K562 (cell line): ENCODE measurements around the gene TNP1. TPM values are rescaled to one million over a fixed set of nuclear protein-coding genes. Genes with fewer than 3 reads are reported as not detected.

Source experiments
- ARHGAP35 ChIP-seq: fragments of 450-650 bp; IDR thresholded peaks from 2 replicates; pipeline ENCODE4 v1.6.1; 2018; ENCODE audit not compliant: partially characterized antibody
- CBFA2T2 ChIP-seq: fragments of 450-650 bp; conservative IDR thresholded peaks from 2 replicates; pipeline ENCODE4 v1.6.1; 2017; ENCODE audit warnings: mild to moderate bottlenecking
- CBFB ChIP-seq: sonication (generic); formaldehyde crosslinking; IDR thresholded peaks from 2 replicates; pipeline ENCODE4 v1.4.0; 2020; ENCODE audit warnings: mild to moderate bottlenecking, missing genetic modification reagents
- CHD4 ChIP-seq: fragments of 200-600 bp; sonication (generic); IDR thresholded peaks from 3 replicates; pipeline ENCODE4 v1.6.1; 2012; ENCODE audit warnings: low read depth, mild to moderate bottlenecking, mixed read lengths, low read length, inconsistent platforms; ENCODE audit not compliant: insufficient read depth, insufficient replicate concordance, poor library complexity, severe bottlenecking
- COPS2 ChIP-seq: fragments of 450-650 bp; conservative IDR thresholded peaks from 2 replicates; pipeline ENCODE4 v1.6.1; 2016; ENCODE audit warnings: mild to moderate bottlenecking, moderate library complexity
- DLX4 ChIP-seq: fragments of 250-450 bp; sonication (Bioruptor Pico); IDR thresholded peaks from 2 replicates; pipeline ENCODE4 v1.6.1; 2021; ENCODE audit warnings: mild to moderate bottlenecking
- ETV1 ChIP-seq: fragments of 450-650 bp; conservative IDR thresholded peaks from 2 replicates; pipeline ENCODE4 v1.6.1; 2016; ENCODE audit warnings: missing genetic modification characterization, control low read depth, low read depth, missing compliant biosample characterization
- FOXA1 ChIP-seq: fragments of 450-650 bp; IDR thresholded peaks from 2 replicates; pipeline ENCODE4 v1.6.1; 2016; ENCODE audit warnings: mild to moderate bottlenecking, borderline replicate concordance
- FOXJ3 ChIP-seq: sonication (generic); formaldehyde crosslinking; IDR thresholded peaks from 2 replicates; pipeline ENCODE4 v1.4.0; 2020; ENCODE audit warnings: mild to moderate bottlenecking, missing genetic modification reagents
- GTF2B ChIP-seq: IDR thresholded peaks from 2 replicates; pipeline ENCODE4 v1.6.1; 2011; ENCODE audit not compliant: insufficient read length; ENCODE audit errors: extremely low read depth
- KAT2B ChIP-seq: IDR thresholded peaks from one replicate; pipeline ENCODE4 v1.6.1; 2012; ENCODE audit warnings: low read depth, mild to moderate bottlenecking, control low read depth, inconsistent platforms, low read length, moderate library complexity
- KDM1A ChIP-seq, 2 experiments: fragments of 450-650 bp; IDR thresholded peaks; 2 replicates each; pipeline ENCODE4 v1.6.1; 2016; ENCODE audit warnings: mild to moderate bottlenecking in 2 of 2
- LEF1 ChIP-seq: fragments of 450-650 bp; IDR thresholded peaks from 2 replicates; pipeline ENCODE4 v1.6.1; 2016; ENCODE audit warnings: mild to moderate bottlenecking
- MYNN ChIP-seq, 2 experiments: sonication (generic); formaldehyde crosslinking in 1 of 2; IDR thresholded peaks; 2 replicates each; pipeline versions ENCODE4 v1.5.0 to v1.6.1; 2016 to 2020; ENCODE audit warnings: antibody characterized with exemption in 1 of 2, missing genetic modification reagents in 1 of 2
- NKRF ChIP-seq: fragments of 450-650 bp; IDR thresholded peaks from 2 replicates; pipeline ENCODE4 v1.6.1; 2016; ENCODE audit warnings: borderline replicate concordance
- PCBP1 ChIP-seq: fragments of 200-400 bp; formaldehyde crosslinking; IDR thresholded peaks from 2 replicates; pipeline ENCODE4 v1.6.1; 2018; ENCODE audit warnings: mild to moderate bottlenecking, low read depth, low read length; ENCODE audit not compliant: poor library complexity, severe bottlenecking
- RBM14 ChIP-seq: fragments of 200-400 bp; formaldehyde crosslinking; IDR thresholded peaks from 2 replicates; pipeline ENCODE4 v1.6.1; 2018; ENCODE audit warnings: low read depth, mild to moderate bottlenecking, low read length, moderate library complexity, borderline replicate concordance; ENCODE audit not compliant: insufficient read depth
- THRB ChIP-seq: fragments of 450-650 bp; formaldehyde crosslinking; conservative IDR thresholded peaks from 2 replicates; pipeline ENCODE4 v1.4.0; 2022; ENCODE audit warnings: mild to moderate bottlenecking, missing genetic modification characterization
- ZFX ChIP-seq: sonication (generic); formaldehyde crosslinking; IDR thresholded peaks from 2 replicates; pipeline ENCODE4 v1.8.0; 2022; ENCODE audit warnings: mild to moderate bottlenecking, missing genetic modification reagents, moderate library complexity
- ZNF589 ChIP-seq: fragments of 200-800 bp; sonication (Bioruptor generic); IDR thresholded peaks from 2 replicates; pipeline ENCODE4 v1.6.1; 2016; ENCODE audit warnings: low read depth, missing genetic modification characterization, missing compliant biosample characterization
- polyA plus RNA-seq, 8 experiments: library from polyadenylated mRNA; depleted of rRNA in 4 of 8; stranded (reverse) in 5 of 8; unstranded in 3 of 8; fragments of >200 nt; fragmentation: Nextera tagmentation in 2 of 8; fragmentation: Illumina TruSeq in 1 of 8; extraction: Ambion mirVana in 2 of 8; extraction: Trizol in 1 of 8; gene quantifications; 2 replicates each; pipeline versions ENCODE4 v1.2.1 to v1.2.3, GENCODE V29; 2011 to 2014; ENCODE audit warnings: inconsistent platforms in 1 of 8, missing spikeins in 1 of 8
- total RNA-seq, 7 experiments: library from RNA; depleted of rRNA in 6 of 7; stranded (reverse); fragments of >200 nt in 6 of 7; fragmentation: Illumina TruSeq in 2 of 7; extraction: Trizol in 2 of 7; gene quantifications; 2 replicates each; pipeline versions ENCODE4 v1.2.1 to v1.2.3, GENCODE V29; 2011 to 2021; ENCODE audit warnings: low replicate concordance in 1 of 7

Gene TNP1
- total and polyA plus RNA-seq, 9 of the 15 experiments (the other 6 are each of a cell fraction or from before 2014, with no cell fraction given), result not detected

- TF ChIP-seq MYNN (IDR thresholded peaks at IDR 0.05) (no peak), MYNN (CRISPR knock-in tag; IDR thresholded peaks at IDR 0.05) (no peak), LEF1 (no peak), KAT2B (no peak), CBFB (CRISPR knock-in tag) (no peak), CBFA2T2 (peak; percentile 79), ARHGAP35 (no peak), DLX4 (CRISPR knock-in tag) (no peak), COPS2 (no peak), ZFX (no peak), PCBP1 (no peak), CHD4 (no peak), ZNF589 (no peak), THRB (CRISPR knock-in tag) (no peak), GTF2B (no peak), NKRF (no peak), FOXJ3 (CRISPR knock-in tag) (no peak), FOXA1 (no peak), KDM1A (IDR thresholded peaks at IDR 0.05) (peak; percentile 34 to 43; a peak in 1 of 4 replicates), RBM14 (no peak), ETV1 (no peak)
These were observed 20.1 kb upstream of the TNP1 start (continued) for GRCh38 chr2:216879727-216880508.
